Prostate gland (tissue), 2 donors: ENCODE data around the gene MGAT5.

Experiments
- CTCF ChIP-seq, 4 experiments: fragments of 200-600 bp in 2 of 4; fragments of 450-650 bp in 2 of 4; sonication (generic) in 2 of 4; IDR thresholded peaks; 1 replicate in 3 of 4; 2 replicates in 1 of 4; pipeline ENCODE4 v1.5.1; 2016 to 2019; ENCODE audit warnings: antibody characterized with exemption in 4 of 4, mild to moderate bottlenecking in 2 of 4, moderate library complexity in 2 of 4
- POLR2A ChIP-seq: fragments of 450-650 bp; IDR thresholded peaks from one replicate; pipeline ENCODE4 v1.6.1; 2016; ENCODE audit warnings: antibody characterized with exemption, mild to moderate bottlenecking
- POLR2AphosphoS5 ChIP-seq: sonication (generic); formaldehyde crosslinking; IDR thresholded peaks from one replicate; pipeline ENCODE4 v1.6.1; 2017; ENCODE audit warnings: antibody characterized with exemption

- TF ChIP-seq POLR2AphosphoS5 (no peak), CTCF (IDR thresholded peaks at IDR 0.05) (no peak), POLR2A (no peak)
Measured at GRCh38 chr2:134277223-134277622, 23.4 kb downstream of the MGAT5 start.
